ENCODE measurements around the gene KLHL28. TPM values are rescaled to one million over a fixed set of nuclear protein-coding genes. Genes with fewer than 3 reads are reported as not detected.
A peak's percentile ranks its signal among the peaks of the same experiment; 100 is the strongest.

Gene KLHL28, protein sequence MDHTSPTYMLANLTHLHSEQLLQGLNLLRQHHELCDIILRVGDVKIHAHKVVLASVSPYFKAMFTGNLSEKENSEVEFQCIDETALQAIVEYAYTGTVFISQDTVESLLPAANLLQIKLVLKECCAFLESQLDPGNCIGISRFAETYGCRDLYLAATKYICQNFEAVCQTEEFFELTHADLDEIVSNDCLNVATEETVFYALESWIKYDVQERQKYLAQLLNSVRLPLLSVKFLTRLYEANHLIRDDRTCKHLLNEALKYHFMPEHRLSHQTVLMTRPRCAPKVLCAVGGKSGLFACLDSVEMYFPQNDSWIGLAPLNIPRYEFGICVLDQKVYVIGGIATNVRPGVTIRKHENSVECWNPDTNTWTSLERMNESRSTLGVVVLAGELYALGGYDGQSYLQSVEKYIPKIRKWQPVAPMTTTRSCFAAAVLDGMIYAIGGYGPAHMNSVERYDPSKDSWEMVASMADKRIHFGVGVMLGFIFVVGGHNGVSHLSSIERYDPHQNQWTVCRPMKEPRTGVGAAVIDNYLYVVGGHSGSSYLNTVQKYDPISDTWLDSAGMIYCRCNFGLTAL
- 13.7 and 15.8 TPM in 2 replicates for total RNA-seq
- long read RNA-seq, full-length matches to known transcripts = 30 of 47 reads
- long read RNA-seq, partial matches to known transcripts = 11 of 47 reads
- long read RNA-seq, other reads (novel, unspliced or antisense) = 6 of 47 reads

DNA sequence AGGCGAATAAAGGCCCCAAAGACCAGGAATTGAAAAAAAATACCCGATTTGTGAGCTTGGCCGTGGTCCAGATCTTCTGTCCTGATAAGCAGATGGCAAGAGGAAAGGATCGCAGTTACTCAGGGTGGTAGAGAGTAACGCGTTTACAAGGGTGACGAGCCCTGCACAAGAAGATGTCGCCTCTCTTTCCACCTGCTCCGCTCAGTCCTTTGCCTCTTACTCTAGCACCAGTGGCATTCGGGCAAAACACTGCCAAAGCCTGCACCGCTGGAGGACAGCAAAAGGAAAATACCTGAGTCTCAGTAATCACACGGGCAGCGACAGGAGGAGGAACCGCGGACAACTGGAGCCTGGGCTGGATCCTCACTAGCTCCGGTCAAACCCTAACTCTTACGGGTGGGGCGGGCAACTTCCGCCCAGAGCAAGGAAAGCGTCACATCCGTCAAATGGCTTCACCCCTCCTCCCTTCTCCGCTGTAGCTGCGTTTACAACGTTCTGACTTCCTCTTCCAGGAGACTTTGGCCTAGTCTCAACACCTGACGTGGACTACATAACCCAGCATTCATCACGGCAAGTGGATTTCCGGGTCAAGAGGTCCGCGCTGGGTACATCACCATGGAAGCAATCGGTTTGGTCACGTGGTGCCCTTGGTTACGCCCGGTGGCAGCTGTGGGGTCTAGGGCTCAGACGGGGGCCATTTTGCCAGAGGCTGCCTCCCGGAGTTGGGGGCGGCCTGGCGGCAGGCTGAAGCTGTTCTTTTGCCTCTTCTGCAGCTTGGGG, at the start of gene KLHL28, which contains the start of gene TOGARAM1:
Gene KLHL28, minus strand, starts transcription at position 394 of the 780 bp plus-strand sequence. CDS start 16,019 bp downstream, outside the sequence.
Gene TOGARAM1, plus strand, starts transcription at position 637 of the 780 bp plus-strand sequence. CDS start 232 bp downstream, outside the sequence.
- Mint-ChIP-seq H3K9me3 (no peaks in the 10 kb centered on the region), H3K4me1 (peaks cover 47% of the 10 kb centered on the region), H3K4me3 (no peak within 1 kb of the TSS), H3K27ac (ENCODE audit: unreplicated experiment) (no peak within 1 kb of the TSS), H3K36me3 (ENCODE audit: low read depth) (no peaks in the 10 kb centered on the region), H3K27me3 (ENCODE audit: low read depth) (no peaks in the 10 kb centered on the region)
- TF ChIP-seq, protein P1, sequence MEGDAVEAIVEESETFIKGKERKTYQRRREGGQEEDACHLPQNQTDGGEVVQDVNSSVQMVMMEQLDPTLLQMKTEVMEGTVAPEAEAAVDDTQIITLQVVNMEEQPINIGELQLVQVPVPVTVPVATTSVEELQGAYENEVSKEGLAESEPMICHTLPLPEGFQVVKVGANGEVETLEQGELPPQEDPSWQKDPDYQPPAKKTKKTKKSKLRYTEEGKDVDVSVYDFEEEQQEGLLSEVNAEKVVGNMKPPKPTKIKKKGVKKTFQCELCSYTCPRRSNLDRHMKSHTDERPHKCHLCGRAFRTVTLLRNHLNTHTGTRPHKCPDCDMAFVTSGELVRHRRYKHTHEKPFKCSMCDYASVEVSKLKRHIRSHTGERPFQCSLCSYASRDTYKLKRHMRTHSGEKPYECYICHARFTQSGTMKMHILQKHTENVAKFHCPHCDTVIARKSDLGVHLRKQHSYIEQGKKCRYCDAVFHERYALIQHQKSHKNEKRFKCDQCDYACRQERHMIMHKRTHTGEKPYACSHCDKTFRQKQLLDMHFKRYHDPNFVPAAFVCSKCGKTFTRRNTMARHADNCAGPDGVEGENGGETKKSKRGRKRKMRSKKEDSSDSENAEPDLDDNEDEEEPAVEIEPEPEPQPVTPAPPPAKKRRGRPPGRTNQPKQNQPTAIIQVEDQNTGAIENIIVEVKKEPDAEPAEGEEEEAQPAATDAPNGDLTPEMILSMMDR (conservative IDR thresholded peaks at IDR 0.05) = no peak
- DNase-seq (ENCODE audit: low read depth, low spot score) = peak; percentile 84

DNA sequence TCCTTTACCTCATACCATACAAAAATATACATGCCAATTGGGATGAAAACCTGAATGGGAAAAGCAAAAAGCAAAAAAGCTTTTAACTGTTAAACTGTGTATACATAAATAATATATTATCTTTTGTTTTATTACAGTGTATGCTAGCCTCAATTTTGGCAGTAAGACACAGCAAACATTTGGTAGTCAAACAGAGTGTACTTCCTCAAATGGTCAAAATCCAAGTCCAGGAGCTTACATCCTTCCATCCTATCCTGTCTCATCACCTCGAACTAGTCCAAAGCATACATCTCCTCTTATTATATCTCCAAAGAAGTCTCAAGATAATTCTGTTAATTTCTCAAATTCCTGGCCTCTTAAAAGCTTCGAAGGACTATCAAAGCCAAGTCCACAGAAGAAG, 42.2 kb upstream of the KLHL28 start:
- DNase-seq (ENCODE audit: low read depth, low spot score) = no peak
- no peaks in the 10 kb centered on the region for H3K4me1 Mint-ChIP-seq
- no peak overlapping the region for H3K4me3 Mint-ChIP-seq
- no peaks in the 10 kb centered on the region for H3K9me3 Mint-ChIP-seq
- H3K36me3 Mint-ChIP-seq (ENCODE audit: low read depth) = peaks cover 9% of the 10 kb centered on the region
- no peak overlapping the region for H3K27ac Mint-ChIP-seq (ENCODE audit: unreplicated experiment)
- H3K27me3 Mint-ChIP-seq (ENCODE audit: low read depth) = no peaks in the 10 kb centered on the region
- TF ChIP-seq, protein P1 (conservative IDR thresholded peaks at IDR 0.05) = no peak

DNA sequence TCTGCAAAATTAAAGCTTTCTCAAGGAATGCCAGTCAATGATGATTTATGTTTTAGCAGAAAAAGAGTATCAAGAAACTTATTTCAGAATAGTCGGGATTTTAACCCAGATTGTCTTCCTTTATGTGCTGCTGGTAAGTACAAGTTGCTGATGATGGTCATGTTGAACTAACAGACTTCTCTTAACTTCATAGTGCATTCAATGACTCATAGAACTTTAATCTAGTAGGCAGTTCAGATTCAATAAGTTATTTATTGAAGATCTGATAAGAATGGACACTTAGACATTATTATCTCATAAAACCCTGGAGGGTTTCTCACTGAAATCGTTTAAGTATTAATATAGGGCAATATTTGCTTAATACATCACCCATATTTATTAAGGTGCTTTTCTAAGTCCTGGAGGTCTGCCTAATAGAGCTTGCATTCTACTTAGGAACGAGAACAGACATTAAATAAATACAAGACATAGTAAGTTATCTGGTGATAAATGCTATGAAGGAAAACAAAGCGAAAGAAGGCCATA, 34.1 kb upstream of the KLHL28 start:
- no peak for DNase-seq (ENCODE audit: low read depth, low spot score)
- Mint-ChIP-seq H3K27me3 (ENCODE audit: low read depth) (no peaks in the 10 kb centered on the region), H3K4me1 (peaks cover 15% of the 10 kb centered on the region), H3K27ac (ENCODE audit: unreplicated experiment) (no peak overlapping the region), H3K36me3 (ENCODE audit: low read depth) (peaks cover 21% of the 10 kb centered on the region), H3K4me3 (no peak overlapping the region), H3K9me3 (no peaks in the 10 kb centered on the region)
- TF ChIP-seq, protein P1 (conservative IDR thresholded peaks at IDR 0.05) = no peak

DNA sequence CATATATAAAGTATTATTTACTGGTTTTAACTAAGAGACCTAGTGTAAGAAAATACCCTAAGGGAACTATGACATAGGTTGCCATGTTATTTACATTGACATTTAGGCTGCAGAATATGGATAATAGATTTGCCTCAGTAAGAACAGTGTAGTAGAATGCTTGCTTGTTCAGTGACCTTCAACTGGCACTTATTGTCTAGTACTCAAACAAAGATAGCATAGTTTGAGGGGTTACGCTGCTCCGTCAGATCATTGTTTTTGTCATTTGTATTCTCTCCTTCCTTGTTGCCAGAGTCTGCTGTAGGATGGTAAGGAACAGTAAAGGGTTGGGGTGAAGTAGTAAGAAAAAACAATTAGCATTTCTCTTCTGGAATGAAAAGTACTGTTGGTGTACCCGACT, 33.4 kb upstream of the KLHL28 start:
- no peaks in the 10 kb centered on the region for H3K27me3 Mint-ChIP-seq (ENCODE audit: low read depth)
- no peaks in the 10 kb centered on the region for H3K9me3 Mint-ChIP-seq
- no peak overlapping the region for H3K27ac Mint-ChIP-seq (ENCODE audit: unreplicated experiment)
- no peak overlapping the region for H3K4me3 Mint-ChIP-seq
- TF ChIP-seq, protein P1 (conservative IDR thresholded peaks at IDR 0.05) = no peak
- DNase-seq (ENCODE audit: low read depth, low spot score) = no peak
- H3K36me3 Mint-ChIP-seq (ENCODE audit: low read depth) = peaks cover 17% of the 10 kb centered on the region
- peaks cover 15% of the 10 kb centered on the region for H3K4me1 Mint-ChIP-seq

DNA sequence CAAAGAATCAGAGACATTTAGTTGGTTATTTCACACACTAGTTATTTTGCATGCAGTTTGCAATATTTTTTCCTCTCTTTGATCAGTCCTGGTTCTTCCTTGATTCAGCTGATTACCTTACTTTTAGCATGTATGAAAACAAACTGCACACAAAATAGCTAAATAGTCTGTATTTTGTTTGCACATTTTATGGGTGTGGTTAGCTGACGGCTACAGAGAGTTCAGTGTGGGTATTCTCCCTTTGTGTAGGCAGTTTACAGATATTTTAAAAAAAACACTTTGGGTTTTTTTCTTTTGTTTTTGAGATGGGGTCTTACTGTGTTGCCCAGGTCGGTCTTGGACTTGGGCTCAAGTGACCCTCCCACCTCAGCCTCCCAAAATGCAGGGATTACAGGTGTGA, 28.8 kb upstream of the KLHL28 start:
- no peak overlapping the region for H3K4me3 Mint-ChIP-seq
- H3K9me3 Mint-ChIP-seq = no peaks in the 10 kb centered on the region
- TF ChIP-seq, protein P1 (conservative IDR thresholded peaks at IDR 0.05) = no peak
- no peaks in the 10 kb centered on the region for H3K27me3 Mint-ChIP-seq (ENCODE audit: low read depth)
- H3K27ac Mint-ChIP-seq (ENCODE audit: unreplicated experiment) = no peak overlapping the region
- DNase-seq (ENCODE audit: low read depth, low spot score) = no peak
- peaks cover 11% of the 10 kb centered on the region for H3K4me1 Mint-ChIP-seq
- peaks cover 5% of the 10 kb centered on the region for H3K36me3 Mint-ChIP-seq (ENCODE audit: low read depth)

Data from neural crest cell (in vitro differentiated cells).